Measurements from ENCODE around the gene RUNX2.

GRCh38 chr6:45655745-45656476 is 327.8 kb downstream of the RUNX2 start:
- no peak for TF ChIP-seq POLR2A (IDR thresholded peaks at IDR 0.05; ENCODE audit: low read depth, low read length)
- TF ChIP-seq POLR2AphosphoS5 (IDR thresholded peaks at IDR 0.05; ENCODE audit: low read depth, low read length), result no peak
